NOMO-1 treated with DMSO at 0.1 percent for 48 hours (cell line): Measurements from ENCODE around the gene GRIK4.
"Not testable (repeated sequence)": the region's sequence is repeated elsewhere in the genome, so short reads cannot be mapped to it uniquely, and the experiment has no call there.

Source experiments
- DNase-seq: peaks from one replicate; lab custom pipeline; 2025; ENCODE audit not compliant: unreplicated experiment; lab: John Stamatoyannopoulos, UW

Gene GRIK4

DNA sequence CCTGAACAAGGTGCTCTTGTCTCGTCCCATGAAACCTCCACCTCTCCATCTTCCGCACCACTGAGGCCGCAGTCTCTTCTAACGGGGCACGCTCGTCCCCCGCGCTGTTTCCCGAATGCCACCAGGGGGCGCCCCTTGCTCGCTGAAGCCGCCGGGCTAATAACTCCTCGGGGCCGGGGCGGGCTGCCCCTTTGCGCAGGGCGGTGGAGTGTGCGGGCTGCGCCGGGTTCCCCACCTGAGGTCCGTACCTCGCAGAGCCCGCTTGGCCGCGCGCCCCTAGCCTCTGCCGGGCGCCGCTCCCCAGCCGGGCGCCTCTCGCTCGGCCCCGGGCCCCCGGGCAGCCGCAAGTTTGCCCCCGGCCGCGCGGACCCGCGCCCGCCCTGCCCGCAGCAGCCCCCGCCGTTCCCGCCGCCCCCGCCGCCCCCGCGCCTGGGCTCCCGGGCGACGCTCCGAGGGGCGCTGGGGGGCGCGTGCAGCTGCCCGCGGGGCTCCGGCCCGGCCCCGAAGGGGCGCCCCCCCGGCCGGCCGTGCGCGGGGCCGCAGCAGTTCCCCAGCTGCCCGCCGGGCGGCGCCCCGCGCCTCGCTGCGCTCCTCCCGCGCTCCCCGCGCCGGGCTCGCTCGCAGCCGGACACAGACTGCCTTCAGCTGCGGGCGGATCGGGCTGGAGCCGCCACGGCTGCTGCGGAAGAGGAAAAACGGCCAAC is at the start of gene GRIK4:
GRIK4 (plus strand) TSS at position 633 of the 704 bp plus-strand sequence. CDS start 148,571 bp downstream, outside the sequence.
- DNase-seq, result peak; percentile 59

DNA sequence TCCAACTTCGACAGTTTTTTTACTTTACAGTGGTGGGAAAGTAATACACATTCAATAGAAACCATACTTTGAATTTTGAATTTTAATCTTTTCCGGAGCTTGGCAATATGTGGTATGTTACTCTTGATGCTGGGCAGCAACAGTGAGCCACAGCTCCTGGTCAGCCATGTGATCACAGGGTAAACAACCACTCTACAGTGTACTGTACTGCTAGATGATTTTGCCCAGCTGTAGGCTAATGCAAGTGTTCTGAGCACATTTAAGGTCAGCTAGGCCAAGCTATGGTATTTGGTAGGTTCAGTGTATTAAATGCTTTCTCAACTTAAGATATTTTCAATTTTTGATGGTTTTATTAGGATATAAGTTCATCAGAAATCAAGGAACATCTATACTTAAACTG is 48.7 kb upstream of the GRIK4 start:
- DNase-seq, result no peak

- DNase-seq, result no peak
Measured at GRCh38 chr11:120465921-120466534, 45.5 kb upstream of the GRIK4 start.

DNA sequence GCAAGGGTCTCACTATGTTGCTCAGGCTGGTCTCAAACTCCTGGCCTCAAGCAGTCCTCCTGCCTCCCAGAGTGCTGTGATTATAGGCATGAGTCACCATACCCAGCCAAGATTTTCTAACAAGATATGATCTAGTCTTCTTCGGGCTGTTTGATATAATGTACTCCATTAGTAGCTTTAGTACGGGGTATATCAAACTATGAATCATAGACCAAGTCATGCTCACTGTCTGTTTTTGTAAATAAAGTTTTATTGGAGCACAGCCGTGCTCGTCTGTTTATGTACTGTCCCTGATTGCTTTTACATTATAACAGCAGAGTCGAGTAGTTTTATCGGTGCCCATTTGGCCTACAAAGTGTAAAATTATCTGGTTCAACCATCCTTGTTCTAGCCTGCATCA is 43.9 kb upstream of the GRIK4 start:
- no peak for DNase-seq

- DNase-seq, result no peak
Measured at GRCh38 chr11:120471131-120471530, 40.4 kb upstream of the GRIK4 start.

DNA sequence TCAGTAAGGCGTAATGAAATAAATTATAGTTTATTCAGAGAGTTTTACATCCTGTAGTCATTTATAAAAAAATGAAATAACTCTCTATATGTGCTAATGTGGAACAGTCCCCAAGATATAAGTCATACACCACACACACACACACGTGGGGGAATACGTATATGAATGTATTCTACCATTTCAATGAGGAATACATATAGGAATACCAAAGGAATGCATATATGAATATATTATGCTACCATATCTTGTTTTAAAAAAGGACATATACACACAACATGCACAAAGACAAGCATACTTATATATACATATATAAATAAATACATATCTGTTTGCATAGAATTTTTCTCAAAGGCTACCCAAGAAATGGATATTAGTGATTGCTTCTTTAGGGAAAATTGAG is 39.6 kb upstream of the GRIK4 start:
- no peak for DNase-seq

DNA sequence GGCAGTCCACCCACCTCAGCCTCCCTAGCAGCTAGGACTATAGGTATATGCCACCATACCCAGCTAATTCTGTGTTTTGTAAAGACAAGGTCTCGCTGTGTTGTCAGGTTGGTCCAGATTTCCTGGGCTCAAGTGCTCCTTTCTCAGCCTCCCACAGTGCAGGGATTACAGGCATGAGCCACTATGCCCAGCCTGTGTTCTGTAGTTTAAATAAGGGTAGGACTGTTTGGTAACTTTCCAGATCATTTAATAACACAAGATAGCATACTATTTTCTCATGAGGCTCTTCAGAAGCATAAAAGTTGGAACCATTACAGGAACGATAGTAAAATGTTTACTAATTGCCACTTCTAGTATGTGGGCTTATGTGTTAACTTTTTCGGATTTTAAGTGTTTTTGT is 38.0 kb upstream of the GRIK4 start:
- DNase-seq, result no peak

DNA sequence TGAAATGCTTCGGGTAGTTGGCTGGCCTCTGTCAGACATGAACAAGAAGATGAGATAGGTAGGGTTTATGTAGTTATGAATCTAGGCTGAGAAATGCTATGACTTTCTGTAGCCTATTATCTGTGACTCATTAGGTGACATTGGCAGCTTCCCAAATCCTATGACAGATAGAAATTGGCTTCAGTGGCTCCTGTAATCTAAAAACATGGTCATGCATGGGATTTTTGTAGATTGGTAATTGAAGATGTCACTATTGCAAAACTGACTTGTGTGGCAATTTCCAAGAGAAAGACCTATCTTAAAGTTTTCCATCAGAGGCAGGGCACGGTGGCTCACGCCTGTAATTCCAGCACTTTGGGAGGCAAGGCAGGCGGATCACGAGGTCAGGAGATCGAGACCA is 29.4 kb upstream of the GRIK4 start:
- DNase-seq, result no peak

GRCh38 chr11:120484722-120485121 is 26.8 kb upstream of the GRIK4 start:
- no peak for DNase-seq

GRCh38 chr11:120486138-120486537 is 25.4 kb upstream of the GRIK4 start:
- DNase-seq, result no peak

DNA sequence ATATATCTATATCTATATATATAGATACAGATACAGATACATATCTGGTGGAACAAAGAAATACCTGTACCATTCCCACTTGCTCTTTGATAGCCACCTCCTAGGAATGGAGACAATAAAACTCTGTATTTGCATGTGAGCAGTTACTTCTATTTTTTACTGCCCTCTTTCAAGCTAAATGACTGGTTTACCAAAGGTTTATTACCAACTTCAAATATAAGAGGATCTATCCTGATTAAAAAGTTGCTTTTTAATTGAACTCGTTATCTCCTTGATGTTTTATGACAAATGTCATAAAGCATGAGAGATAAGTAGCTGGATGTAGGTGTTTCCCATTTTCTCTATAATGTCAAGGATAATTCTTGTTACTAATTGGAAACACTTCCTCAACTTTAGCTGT is 21.7 kb upstream of the GRIK4 start:
- DNase-seq, result no peak

DNA sequence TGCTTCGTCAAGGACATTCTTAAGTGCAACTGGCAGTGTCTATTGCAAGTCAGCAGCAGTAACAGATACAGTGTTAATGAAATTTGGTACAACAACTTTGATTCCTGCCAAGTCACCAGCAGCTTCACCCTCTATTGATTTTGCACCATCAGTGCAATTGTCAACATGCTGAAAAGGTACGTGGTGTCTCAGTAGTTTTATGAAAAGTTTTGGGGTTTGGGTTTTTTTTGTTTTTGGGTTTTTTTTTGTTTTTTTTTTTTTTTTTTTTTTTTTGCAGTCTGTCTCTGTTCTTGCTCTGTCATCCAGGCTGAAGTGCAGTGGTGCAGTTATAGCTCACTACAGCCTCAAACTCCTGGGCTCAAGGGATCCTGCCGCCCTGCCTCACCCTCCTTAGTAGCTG is 19.1 kb upstream of the GRIK4 start:
- DNase-seq, result no peak

DNA sequence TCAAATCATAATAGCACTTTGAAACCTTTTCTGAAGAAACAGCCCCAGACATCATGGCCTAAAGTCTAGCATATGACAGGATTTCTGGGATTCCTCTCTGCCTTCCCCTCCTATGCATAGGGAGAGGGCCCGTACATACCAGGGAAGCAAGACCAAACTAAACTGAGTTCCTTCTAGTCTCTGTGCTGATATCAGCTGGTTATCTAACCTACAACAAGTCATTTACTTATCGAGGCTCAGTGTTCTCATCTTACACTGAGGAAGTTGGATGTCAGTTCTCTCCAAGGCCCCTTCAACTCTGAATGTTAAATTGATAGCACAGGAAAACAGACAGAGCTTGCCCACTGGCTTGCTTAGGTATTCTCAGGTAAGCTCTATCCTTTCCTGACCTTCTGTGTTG is 17.0 kb upstream of the GRIK4 start:
- DNase-seq, result no peak

DNA sequence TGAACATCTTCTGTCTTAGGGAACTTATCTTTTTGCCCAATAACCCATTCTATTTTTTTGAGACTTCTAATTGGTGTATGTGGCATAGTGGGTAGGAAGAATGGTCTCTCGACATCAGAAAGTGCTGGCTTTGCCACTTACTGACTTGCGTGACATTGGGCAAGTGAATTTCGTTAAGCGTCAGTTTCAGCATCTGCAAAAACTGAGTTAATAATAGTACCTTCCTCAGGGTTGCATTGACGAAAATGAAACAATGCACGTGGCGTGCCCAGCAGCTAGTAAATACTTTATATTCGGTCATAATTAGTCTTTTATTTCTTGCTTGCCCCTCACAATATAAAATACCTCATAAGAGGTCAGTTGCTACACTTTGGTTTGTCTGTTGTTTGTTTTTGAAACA is 12.5 kb upstream of the GRIK4 start:
- no peak for DNase-seq

GRCh38 chr11:120499859-120500258 is 11.7 kb upstream of the GRIK4 start:
- no peak for DNase-seq

DNA sequence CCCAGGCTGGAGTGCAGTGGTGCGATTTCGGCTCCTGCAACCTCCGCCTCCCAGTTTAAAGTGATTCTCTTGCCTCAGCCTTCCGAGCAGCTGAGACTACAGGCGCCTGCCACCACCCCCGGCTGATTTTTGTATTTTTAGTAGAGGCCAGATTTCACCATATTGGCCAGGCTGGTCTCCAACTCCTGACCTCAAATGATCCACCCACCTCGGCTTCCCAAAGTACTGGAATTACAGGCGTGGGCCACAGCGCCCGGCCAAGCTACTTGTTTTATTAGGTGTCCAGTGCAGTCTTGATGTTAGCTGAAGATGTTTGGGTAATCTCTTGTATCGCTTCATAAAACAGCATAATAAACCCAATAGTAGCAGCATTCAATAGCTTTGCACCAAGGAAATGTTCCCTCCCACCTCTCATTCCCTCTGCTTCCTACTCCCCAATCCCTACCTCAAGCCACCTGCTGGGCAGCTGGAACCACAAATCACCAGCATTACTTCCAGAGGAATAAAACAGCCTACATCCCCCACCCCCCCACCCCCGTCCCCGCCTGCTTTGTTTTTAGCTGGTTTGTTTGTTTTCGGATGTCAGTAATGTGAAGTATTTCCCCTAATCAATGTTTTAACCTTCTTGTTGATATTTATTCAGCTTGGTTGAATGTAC is 11.0 kb upstream of the GRIK4 start:
- DNase-seq, result no peak

DNA sequence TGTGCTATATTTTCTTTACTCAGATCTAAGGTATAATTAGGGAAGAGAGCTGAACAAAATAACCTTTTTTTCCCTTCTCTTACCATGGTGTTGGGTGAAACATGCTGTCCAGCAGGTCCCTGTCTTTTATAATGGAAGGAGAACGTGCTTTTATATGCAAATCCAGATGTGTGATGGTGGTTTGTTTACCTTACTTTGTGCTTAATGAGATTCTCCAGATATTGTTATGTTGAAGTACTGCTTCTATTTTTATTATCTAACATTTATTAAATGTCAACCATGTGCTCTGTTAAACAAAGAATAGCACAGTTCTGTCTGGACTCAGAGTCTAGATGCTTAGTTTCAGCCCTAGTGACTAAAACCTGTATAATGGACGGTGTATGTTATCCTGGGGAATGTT is 10.1 kb upstream of the GRIK4 start:
- DNase-seq, result no peak

DNA sequence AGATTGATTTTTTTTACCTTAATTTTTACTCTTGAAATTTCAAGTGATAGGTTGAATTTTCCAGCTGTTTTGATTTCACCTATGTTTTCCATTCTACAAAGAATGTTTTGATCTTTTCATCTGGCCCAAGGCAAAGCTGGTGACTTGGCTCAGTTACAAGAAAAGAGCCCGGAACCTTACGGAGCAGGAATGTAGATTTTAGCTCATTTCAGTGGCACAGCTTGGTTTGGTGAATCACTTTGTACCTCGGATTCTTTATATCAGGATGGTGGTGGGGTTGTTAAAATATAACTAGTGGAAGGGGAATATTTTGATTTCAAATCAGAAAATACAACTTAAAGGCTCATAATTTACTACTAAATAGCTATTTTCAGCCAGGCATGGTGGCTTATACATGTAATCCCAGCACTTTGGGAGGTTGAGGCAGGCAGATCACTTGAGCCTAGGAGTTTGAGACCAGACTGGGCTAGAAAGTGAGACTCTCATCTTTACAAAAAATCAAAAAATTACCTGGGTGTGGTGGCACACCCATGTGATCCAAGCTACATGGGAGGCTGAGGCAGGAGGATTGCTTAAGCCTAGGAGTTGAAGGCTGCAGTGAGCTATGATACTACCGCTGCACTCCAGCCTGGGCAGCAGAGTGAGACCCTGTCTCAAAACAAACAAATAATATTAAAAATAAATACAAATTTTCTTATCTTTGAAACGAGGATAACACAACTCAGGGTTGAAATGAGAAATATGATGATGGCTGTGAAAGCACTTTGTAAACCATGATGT is 9.4 kb upstream of the GRIK4 start:
- DNase-seq, result no peak

DNA sequence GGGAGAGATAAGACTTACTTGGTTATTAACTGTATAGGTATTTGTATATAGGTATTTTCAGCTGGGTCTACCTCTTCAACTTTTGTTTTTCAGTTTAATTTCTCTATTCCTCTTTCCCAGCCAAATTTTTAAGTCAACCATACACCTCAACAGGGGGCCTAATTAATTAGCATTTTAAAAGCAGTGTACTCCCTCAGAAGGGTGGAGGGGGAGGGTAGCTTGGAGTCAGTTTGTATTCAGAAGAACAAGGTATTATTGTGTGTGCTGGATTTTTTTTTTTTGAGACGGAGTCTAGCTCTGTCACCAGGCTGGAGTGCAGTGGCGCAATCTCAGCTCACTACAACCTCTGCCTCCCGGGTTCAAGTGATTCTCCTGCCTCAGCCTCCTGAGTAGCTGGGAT is 8.0 kb upstream of the GRIK4 start:
- not testable (repeated sequence) for DNase-seq

DNA sequence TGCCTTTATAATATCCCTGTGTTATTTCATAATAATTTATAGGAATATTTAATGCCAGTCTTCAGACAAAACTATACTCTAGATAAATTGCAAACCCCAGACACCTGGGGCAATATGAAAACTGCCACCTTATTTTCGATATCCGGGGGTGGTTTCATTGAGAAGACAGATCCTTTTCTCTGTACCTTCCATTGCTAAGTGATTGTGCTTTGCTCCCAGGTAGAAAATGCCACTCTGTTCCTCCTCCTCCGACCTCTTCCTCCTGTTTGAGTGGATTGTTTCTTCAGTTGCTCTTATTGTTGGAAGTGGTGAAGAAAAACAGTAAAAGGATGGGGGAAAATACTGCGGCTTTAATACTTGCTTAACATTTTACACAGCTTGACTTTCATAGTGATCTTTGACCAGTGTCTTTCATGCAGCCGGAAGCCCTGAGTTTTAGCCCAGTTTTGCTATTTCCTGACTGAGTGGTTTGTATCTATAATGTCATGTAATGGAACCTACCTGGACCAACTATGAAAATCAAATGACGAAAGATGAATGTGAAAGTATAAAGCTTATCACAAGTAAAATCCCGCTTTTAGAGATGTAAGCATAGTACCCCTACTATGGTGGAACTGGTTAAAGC is 5.6 kb upstream of the GRIK4 start:
- DNase-seq, result no peak

- DNase-seq, result no peak
Measured at GRCh38 chr11:120509346-120510053, 2.0 kb upstream of the GRIK4 start.
